ENCODE results near the gene CD2AP. TPM values are rescaled to one million over a fixed set of nuclear protein-coding genes. Genes with fewer than 3 reads are reported as not detected.
A peak's percentile ranks its signal among the peaks of the same experiment; 100 is the strongest.
"Not testable (repeated sequence)": the region's sequence is repeated elsewhere in the genome, so short reads cannot be mapped to it uniquely, and the experiment has no call there.

The CD2AP gene
- total and polyA plus RNA-seq, 9 of the 15 experiments (the other 6 are each of a cell fraction or from before 2014, with no cell fraction given), result 9.4 to 69.7 (median 38.7) TPM

- H2AFZ ChIP-seq (ENCODE audit: low read depth, low read length); H3K27ac ChIP-seq (ENCODE audit: extremely low read depth, low read depth, low read length); H3K9ac ChIP-seq (ENCODE audit: insufficient read depth in 1 of 2, low read depth in 2 of 2, low read length in 2 of 2); BruUV-seq (replicated peaks); DNase-seq (ENCODE audit: extremely low read depth in 1 of 4, low spot score in 3 of 4); H3K4me3 ChIP-seq; H3K9me3 ChIP-seq (replicated peaks; ENCODE audit: control insufficient read depth, insufficient read depth, low read depth, low read length); FAIRE-seq; ATAC-seq; H4K20me1 ChIP-seq (replicated peaks; ENCODE audit: control insufficient read depth, insufficient read depth, low read length); H3K27me3 ChIP-seq (ENCODE audit: control insufficient read depth in 2 of 2, insufficient read depth in 2 of 2, low read length in 2 of 2); H3K36me3 ChIP-seq (ENCODE audit: control insufficient read depth, insufficient read depth, low read length); H3K79me2 ChIP-seq (ENCODE audit: control insufficient read depth, insufficient read depth, low read length); POLR2A ChIA-PET; H3K4me2 ChIP-seq (ENCODE audit: insufficient read depth, low read length); H3K9me1 ChIP-seq (ENCODE audit: control insufficient read depth, insufficient read depth, low read length); in situ Hi-C loops (cut with MboI); intact Hi-C loops (cut with micrococcal nuclease): not testable (repeated sequence)
- peaks cover 0 to 21% of the 10 kb centered on the region in 2 experiments; a peak in 3 of 5 replicates for H3K4me1 ChIP-seq (replicated peaks in 1 of 2; ENCODE audit: control insufficient read depth in 2 of 2, insufficient read depth in 2 of 2, low read length in 2 of 2)
- peak; percentile 46; the same call in 1 of the 2 replicates for TF ChIP-seq NR2C1 (IDR thresholded peaks at IDR 0.05)
- TF ChIP-seq NR2C1 (tag; IDR thresholded peaks at IDR 0.05), result peak; percentile 67; the same call in 1 of the 2 replicates
- WGBS (ENCODE audit: insufficient coverage, low coverage, missing lambda C conversion rate), result 10% methylated on average over 4 of the region's 4 CpGs
- CTCF ChIA-PET (ENCODE audit: low intra/inter-chr PET ratio), result interaction anchor here (0.6 kb wide), 1 partner anchor 87 kb away, joined by 3 read pairs; no protein-coding TSS in a partner anchor
Observed at GRCh38 chr6:47647626-47648025, 170.0 kb downstream of the CD2AP start.

GRCh38 chr6:47648031-47648430 lies 170.4 kb downstream of the CD2AP start:
- no peak overlapping the region for H2AFZ ChIP-seq (ENCODE audit: low read depth, low read length)
- H3K79me2 ChIP-seq (ENCODE audit: control insufficient read depth, insufficient read depth, low read length), result no peaks in the 10 kb centered on the region
- in situ Hi-C loops (cut with MboI) (no loop called here), intact Hi-C loops (cut with micrococcal nuclease) (no loop called here)
- TF ChIP-seq ZC3H4 (CRISPR knock-in tag; IDR thresholded peaks at IDR 0.05; ENCODE audit: borderline replicate concordance) (no peak), HLTF (IDR thresholded peaks at IDR 0.05) (no peak), PTBP1 (IDR thresholded peaks at IDR 0.05; ENCODE audit: low read depth, low read length) (no peak), MCM7 (IDR thresholded peaks at IDR 0.05) (no peak), ZBTB7A (IDR thresholded peaks at IDR 0.05; ENCODE audit: borderline replicate concordance, control insufficient read depth, low read depth, low read length) (no peak), SMARCA5 (IDR thresholded peaks at IDR 0.05) (no peak), ZNF124 (CRISPR knock-in tag; IDR thresholded peaks at IDR 0.05) (no peak), GTF2B (IDR thresholded peaks at IDR 0.05; ENCODE audit: extremely low read depth, insufficient read length) (no peak)
- H4K20me1 ChIP-seq (replicated peaks; ENCODE audit: control insufficient read depth, insufficient read depth, low read length), result no peaks in the 10 kb centered on the region
- H3K4me1 ChIP-seq (replicated peaks in 1 of 2; ENCODE audit: control insufficient read depth in 2 of 2, insufficient read depth in 2 of 2, low read length in 2 of 2), result peaks cover 0 to 21% of the 10 kb centered on the region in 2 experiments; a peak in 3 of 5 replicates
- H3K4me3 ChIP-seq, result no peak overlapping the region
- whole genome bisulfite sequencing (ENCODE audit: insufficient coverage, low coverage, missing lambda C conversion rate), result 3% methylated on average over 2 of the region's 2 CpGs
- ChIA-PET CTCF (ENCODE audit: low intra/inter-chr PET ratio) (no interaction called here), POLR2A (no interaction called here)
- H3K9me3 ChIP-seq (replicated peaks; ENCODE audit: control insufficient read depth, insufficient read depth, low read depth, low read length), result no peaks in the 10 kb centered on the region
- no peaks in the 10 kb centered on the region; the same call in 2 of the 3 replicates for H3K36me3 ChIP-seq (ENCODE audit: control insufficient read depth, insufficient read depth, low read length)
- DNase-seq (ENCODE audit: extremely low read depth in 1 of 4, low spot score in 3 of 4) (no peak), FAIRE-seq (no peak), ATAC-seq (no peak)
- no peak overlapping the region for H3K4me2 ChIP-seq (ENCODE audit: insufficient read depth, low read length)
- no peaks in the 10 kb centered on the region for H3K9me1 ChIP-seq (ENCODE audit: control insufficient read depth, insufficient read depth, low read length)
- H3K27me3 ChIP-seq (ENCODE audit: control insufficient read depth in 2 of 2, insufficient read depth in 2 of 2, low read length in 2 of 2), result no peaks in the 10 kb centered on the region
- BruUV-seq (replicated peaks), result no TSS peak
- no peak overlapping the region for H3K27ac ChIP-seq (ENCODE audit: extremely low read depth, low read depth, low read length)
- H3K9ac ChIP-seq (ENCODE audit: insufficient read depth in 1 of 2, low read depth in 2 of 2, low read length in 2 of 2), result no peak overlapping the region
